Kidney (tissue), 14 donors: Measurements from ENCODE around the gene EPAS1. TPM values are rescaled to one million over a fixed set of nuclear protein-coding genes. Genes with fewer than 3 reads are reported as not detected.

Source experiments
- DNase-seq, 5 donors: peaks; one replicate each; pipeline ENCODE4 v3.0.0-alpha.2; 2013 to 2020
- FAIRE-seq: peaks from 2 replicates; lab custom pipeline; 2012; peaks lifted over from hg19 to GRCh38; lab: Jason Lieb, UNC
- H3K27ac ChIP-seq, 2 donors: one replicate each; pipeline ENCODE4 v1.7.0; 2013; ENCODE audit warnings: low read depth in 2 of 2, low read length in 2 of 2, inconsistent platforms in 1 of 2
- H3K27me3 ChIP-seq: one replicate; pipeline ENCODE4 v1.7.1; 2013; ENCODE audit warnings: low read length, inconsistent platforms; ENCODE audit not compliant: control insufficient read depth, insufficient read depth
- H3K36me3 ChIP-seq, 3 donors: one replicate each; pipeline versions ENCODE4 v1.7.0 to v1.7.1; 2013; ENCODE audit warnings: low read length in 3 of 3, control low read depth in 1 of 3, inconsistent platforms in 1 of 3; ENCODE audit not compliant: insufficient read depth in 3 of 3, control insufficient read depth in 2 of 3
- H3K4me1 ChIP-seq, 3 donors: one replicate each; pipeline versions ENCODE4 v1.7.0 to v1.7.1; 2013; ENCODE audit warnings: low read length in 3 of 3, inconsistent platforms in 1 of 3, low read depth in 1 of 3; ENCODE audit not compliant: control insufficient read depth in 2 of 3, insufficient read depth in 2 of 3
- H3K4me3 ChIP-seq, 3 donors: one replicate each; pipeline versions ENCODE4 v1.7.0 to v1.8.1; 2013; ENCODE audit warnings: low read length in 3 of 3, control low read depth in 1 of 3, inconsistent platforms in 1 of 3
- H3K9ac ChIP-seq, 3 donors: one replicate each; pipeline versions ENCODE4 v1.7.0 to v1.7.1; 2013; ENCODE audit warnings: low read length in 3 of 3, control low read depth in 1 of 3, inconsistent platforms in 1 of 3
- H3K9me3 ChIP-seq, 3 donors: one replicate each; pipeline versions ENCODE4 v1.7.0 to v1.7.1; 2013; ENCODE audit warnings: low read length in 3 of 3, control low read depth in 1 of 3, inconsistent platforms in 1 of 3; ENCODE audit not compliant: control insufficient read depth in 2 of 3, insufficient read depth in 1 of 3
- CTCF ChIP-seq: IDR thresholded peaks from 3 replicates; pipeline ENCODE4 v1.5.1; 2012; ENCODE audit warnings: mild to moderate bottlenecking, moderate library complexity, borderline replicate concordance; ENCODE audit not compliant: insufficient read depth; ENCODE audit errors: extremely low read depth
- intact Hi-C: fragments of 100-400 bp; cut with DNase I; formaldehyde crosslinking; loops from one replicate; pipeline ENCODE4 v1.11.1; 2022
- polyA plus RNA-seq: library from polyadenylated mRNA; stranded (reverse); fragments of 350-450 nt; fragmentation: Illumina TruSeq; extraction: RNeasy Lipid Tissue Mini Kit (QIAGEN cat#74804); gene quantifications from one replicate; pipeline ENCODE4 v1.2.3, GENCODE V29; 2014; ENCODE audit warnings: low read depth, low replicate concordance; ENCODE audit not compliant: insufficient read depth
- total RNA-seq: library from RNA; stranded (reverse); fragmentation: NEBNext Ultra II Directional; extraction: Animal tissue kit (Norgen Biotek cat#: 25700); gene quantifications from one replicate; pipeline ENCODE4 v1.2.1, GENCODE V29; 2021
- donor health status: control.
- donor health status: control.
- donor health status: control.
- donor health status: control.
- donor health status: control.
- donor health status: DM: yes; HTN: yes; CAD: no.
- donor health status: Normal renal cell carcinoma (clear cell type).

Gene EPAS1
- total and polyA plus RNA-seq, 2 donors from 2014 or later = 142 to 398 TPM

- TF ChIP-seq CTCF = no peak
- peaks cover 0 to 3% (median 0%) of the 10 kb centered on the region in 3 donors for H3K4me1 ChIP-seq
- no peak overlapping the region for H3K9ac ChIP-seq
- H3K4me3 ChIP-seq = no peak overlapping the region
- H3K27ac ChIP-seq = no peak overlapping the region
- FAIRE-seq = no peak
- no peaks in the 10 kb centered on the region for H3K9me3 ChIP-seq
- intact Hi-C loops = no loop called here
- DNase-seq = peak in 1 of 5 donors; percentile 15
- H3K27me3 ChIP-seq = no peaks in the 10 kb centered on the region
- no peaks in the 10 kb centered on the region for H3K36me3 ChIP-seq
These were observed 138.7 kb downstream of the EPAS1 start for GRCh38 chr2:46435796-46436360.

Other genes with a start within 250 kb of the EPAS1 start
- not detected for gene TMEM247, start 182.2 kb downstream of the EPAS1 start, total RNA-seq
- gene TMEM247, start 182.2 kb downstream of the EPAS1 start, polyA plus RNA-seq = not detected
- 63.2 TPM for gene RHOQ, start 245.1 kb downstream of the EPAS1 start, total RNA-seq
- gene RHOQ, start 245.1 kb downstream of the EPAS1 start, polyA plus RNA-seq = 45.4 TPM
- 4.5 TPM for gene ATP6V1E2, start 245.2 kb downstream of the EPAS1 start, total RNA-seq
- 3.5 TPM for gene ATP6V1E2, start 245.2 kb downstream of the EPAS1 start, polyA plus RNA-seq